K562 (cell line): ENCODE data around the gene ETV3. TPM values are rescaled to one million over a fixed set of nuclear protein-coding genes. Genes with fewer than 3 reads are reported as not detected.

Source experiments
- ATAC-seq: fragments of 200-7000 bp; cut with Tn5 transposase; 3 replicates; pipeline ENCODE4 v1.9.1; 2020; ENCODE audit warnings: moderate library complexity
- BruUV-seq: library from RNA; stranded (reverse); fragments of 400-500 nt; replicated peaks from 2 replicates; lab custom pipeline; 2021; lab: Mats Ljungman, UMichigan
- CTCF ChIA-PET: fragments of 300-600 bp; formaldehyde crosslinking; extraction: SDS; loops from one replicate; lab custom pipeline; 2021; ENCODE audit warnings: low intra/inter-chr PET ratio; lab: Yijun Ruan, JAX
- POLR2A ChIA-PET: fragments of 300-600, 350-650 bp; sonication (Branson Sonifier 250); formaldehyde crosslinking; extraction: SDS; loops from one replicate; lab custom pipeline; 2021; ENCODE audit warnings: antibody characterized with exemption, inconsistent platforms; lab: Yijun Ruan, JAX
- DNase-seq, 4 experiments: peaks; one replicate each; pipeline versions ENCODE4 v3.0.0 to v3.0.0-alpha.2; 2011 to 2018; ENCODE audit warnings: low spot score in 3 of 4, mixed read lengths in 3 of 4; ENCODE audit errors: extremely low read depth in 1 of 4
- FAIRE-seq: peaks from 2 replicates; lab custom pipeline; 2011; peaks lifted over from hg19 to GRCh38; lab: Jason Lieb, UNC
- H2AFZ ChIP-seq: 2 replicates; pipeline ENCODE4 v1.6.0; 2011; ENCODE audit warnings: low read depth, low read length, control low read depth, inconsistent platforms
- H3K27ac ChIP-seq: fragments of 200-600 bp; 3 replicates; pipeline ENCODE4 v1.8.0; 2011; ENCODE audit warnings: low read depth, mild to moderate bottlenecking, control low read depth, inconsistent platforms, low read length, moderate library complexity, mixed read lengths; ENCODE audit errors: extremely low read depth
- H3K27me3 ChIP-seq, 2 experiments: fragments of 300-600 bp in 1 of 2; 2 replicates in 1 of 2; 3 replicates in 1 of 2; pipeline versions ENCODE4 v1.6.0 to v1.8.0; 2011; ENCODE audit warnings: inconsistent platforms in 2 of 2, low read length in 2 of 2, mild to moderate bottlenecking in 1 of 2, mixed read lengths in 1 of 2, moderate library complexity in 1 of 2; ENCODE audit not compliant: control insufficient read depth in 2 of 2, insufficient read depth in 2 of 2
- H3K36me3 ChIP-seq: fragments of 300-600 bp; 3 replicates; pipeline ENCODE4 v1.8.0; 2011; ENCODE audit warnings: mild to moderate bottlenecking, low read length, inconsistent platforms; ENCODE audit not compliant: control insufficient read depth, insufficient read depth
- H3K4me1 ChIP-seq, 2 experiments: fragments of 200-600 bp in 1 of 2; replicated peaks in 1 of 2; 2 replicates in 1 of 2; 3 replicates in 1 of 2; pipeline versions ENCODE4 v1.5.1 to v1.8.0; 2011; ENCODE audit warnings: inconsistent platforms in 2 of 2, low read length in 2 of 2, mild to moderate bottlenecking in 1 of 2, mixed read lengths in 1 of 2, moderate library complexity in 1 of 2; ENCODE audit not compliant: control insufficient read depth in 2 of 2, insufficient read depth in 2 of 2
- H3K4me2 ChIP-seq: 2 replicates; pipeline ENCODE4 v1.6.1; 2011; ENCODE audit warnings: low read length, control low read depth, inconsistent platforms, mixed read lengths; ENCODE audit not compliant: insufficient read depth
- H3K4me3 ChIP-seq: fragments of 200-600 bp; sonication (generic), shearing (Covaris generic); 2 replicates; pipeline ENCODE4 v1.5.1; 2016; ENCODE audit warnings: control low read depth, inconsistent platforms
- H3K79me2 ChIP-seq: fragments of 200-600 bp; 3 replicates; pipeline ENCODE4 v1.8.0; 2011; ENCODE audit warnings: low read length, inconsistent platforms; ENCODE audit not compliant: control insufficient read depth, insufficient read depth
- H3K9ac ChIP-seq, 2 experiments: 2 replicates each; pipeline versions ENCODE4 v1.6.0 to v1.6.1; 2011; ENCODE audit warnings: low read depth in 2 of 2, low read length in 2 of 2, control low read depth in 1 of 2, inconsistent platforms in 1 of 2, mild to moderate bottlenecking in 1 of 2, mixed read lengths in 1 of 2; ENCODE audit not compliant: insufficient read depth in 1 of 2
- H3K9me1 ChIP-seq: one replicate; pipeline ENCODE4 v1.6.0; 2011; ENCODE audit warnings: inconsistent platforms, mild to moderate bottlenecking, low read length, moderate library complexity; ENCODE audit not compliant: control insufficient read depth, insufficient read depth
- H3K9me3 ChIP-seq: replicated peaks from 2 replicates; pipeline ENCODE4 v1.5.1; 2011; ENCODE audit warnings: low read depth, low read length, inconsistent platforms; ENCODE audit not compliant: control insufficient read depth, insufficient read depth
- H4K20me1 ChIP-seq: replicated peaks from 2 replicates; pipeline ENCODE4 v1.6.1; 2011; ENCODE audit warnings: low read length, inconsistent platforms, mixed read lengths; ENCODE audit not compliant: control insufficient read depth, insufficient read depth
- BRF1 ChIP-seq: IDR thresholded peaks from 3 replicates; pipeline ENCODE4 v1.6.1; 2011; ENCODE audit warnings: borderline replicate concordance, mild to moderate bottlenecking; ENCODE audit not compliant: insufficient read length; ENCODE audit errors: extremely low read depth
- CREM ChIP-seq: IDR thresholded peaks from 2 replicates; pipeline ENCODE4 v1.6.1; 2014; ENCODE audit warnings: antibody characterized with exemption, low read depth
- E2F3 ChIP-seq: fragments of 250-450 bp; sonication (Bioruptor Pico); IDR thresholded peaks from 2 replicates; pipeline ENCODE4 v1.4.0; 2020; ENCODE audit warnings: mild to moderate bottlenecking
- GTF2F1 ChIP-seq: IDR thresholded peaks from 2 replicates; pipeline ENCODE4 v1.6.1; 2011; ENCODE audit warnings: low read depth, low read length, improper control_type of control experiment
- HEY1 ChIP-seq: fragments of 250-450 bp; sonication (Bioruptor Pico); IDR thresholded peaks from 2 replicates; pipeline ENCODE4 v1.5.0; 2020; ENCODE audit warnings: mild to moderate bottlenecking, moderate library complexity, borderline replicate concordance
- JUNB ChIP-seq: fragments of 450-650 bp; formaldehyde crosslinking; conservative IDR thresholded peaks from 2 replicates; pipeline ENCODE4 v1.4.0; 2020; ENCODE audit warnings: mild to moderate bottlenecking
- L3MBTL2 ChIP-seq: fragments of 450-650 bp; IDR thresholded peaks from 2 replicates; pipeline ENCODE4 v1.6.1; 2016; ENCODE audit warnings: mild to moderate bottlenecking, moderate library complexity
- MAFF ChIP-seq: IDR thresholded peaks from 2 replicates; pipeline ENCODE4 v1.6.1; 2012; ENCODE audit warnings: low read length, improper control_type of control experiment
- PCBP1 ChIP-seq: fragments of 200-400 bp; formaldehyde crosslinking; IDR thresholded peaks from 2 replicates; pipeline ENCODE4 v1.6.1; 2018; ENCODE audit warnings: mild to moderate bottlenecking, low read depth, low read length; ENCODE audit not compliant: poor library complexity, severe bottlenecking
- RB1 ChIP-seq: fragments of 450-650 bp; IDR thresholded peaks from 2 replicates; pipeline ENCODE4 v1.6.1; 2017; ENCODE audit warnings: low read depth, mild to moderate bottlenecking
- SREBF1 ChIP-seq: fragments of 150-350 bp; IDR thresholded peaks from 2 replicates; pipeline ENCODE4 v1.6.1; 2014; ENCODE audit warnings: antibody characterized with exemption, low read depth, low read length, borderline replicate concordance
- STAT5A ChIP-seq: IDR thresholded peaks from 2 replicates; pipeline ENCODE4 v1.6.1; 2012; ENCODE audit warnings: low read length, inconsistent platforms, borderline replicate concordance
- ZNF121 ChIP-seq: sonication (generic); formaldehyde crosslinking; conservative IDR thresholded peaks from 2 replicates; pipeline ENCODE4 v1.8.0; 2022; ENCODE audit warnings: missing genetic modification reagents
- WGBS: fragments of 100-300 bp; shearing (Covaris generic); methylation state at CpG from one replicate; pipeline ENCODE4 v1.1.6; 2016; ENCODE audit warnings: low coverage, mixed read lengths; ENCODE audit not compliant: insufficient coverage; ENCODE audit errors: missing lambda C conversion rate; 5-methylcytosine and 5-hydroxymethylcytosine counted together
- in situ Hi-C: fragments of 300-500 bp; cut with MboI; formaldehyde crosslinking; loops from 4 replicates; pipeline ENCODE4 v1.15.0; 2018; ENCODE audit warnings: inconsistent platforms, mixed read lengths
- intact Hi-C: fragments of 100-400 bp; cut with micrococcal nuclease; formaldehyde crosslinking; loops from 2 replicates; pipeline ENCODE4 v1.14.2; 2022
- polyA plus RNA-seq, 8 experiments: library from polyadenylated mRNA; depleted of rRNA in 4 of 8; stranded (reverse) in 5 of 8; unstranded in 3 of 8; fragments of >200 nt; fragmentation: Nextera tagmentation in 2 of 8; fragmentation: Illumina TruSeq in 1 of 8; extraction: Ambion mirVana in 2 of 8; extraction: Trizol in 1 of 8; gene quantifications; 2 replicates each; pipeline versions ENCODE4 v1.2.1 to v1.2.3, GENCODE V29; 2011 to 2014; ENCODE audit warnings: inconsistent platforms in 1 of 8, missing spikeins in 1 of 8
- total RNA-seq, 7 experiments: library from RNA; depleted of rRNA in 6 of 7; stranded (reverse); fragments of >200 nt in 6 of 7; fragmentation: Illumina TruSeq in 2 of 7; extraction: Trizol in 2 of 7; gene quantifications; 2 replicates each; pipeline versions ENCODE4 v1.2.1 to v1.2.3, GENCODE V29; 2011 to 2021; ENCODE audit warnings: low replicate concordance in 1 of 7

ETV3 gene
- total and polyA plus RNA-seq, 9 of the 15 experiments (the other 6 are each of a cell fraction or from before 2014, with no cell fraction given) = 3.1 to 16.0 (median 9.0) TPM

- Histone ChIP-seq H2AFZ (no peak overlapping the region), H3K79me2 (peaks cover 8% of the 10 kb centered on the region), H3K9me3 (no peaks in the 10 kb centered on the region), H3K9me1 (no peaks in the 10 kb centered on the region), H4K20me1 (no peaks in the 10 kb centered on the region; the same call in 1 of the 2 replicates), H3K36me3 (peaks cover 77% of the 10 kb centered on the region), H3K4me3 (no peak overlapping the region), H3K9ac (no peak overlapping the region), H3K27me3 (no peaks in the 10 kb centered on the region), H3K4me1 (peaks cover 3 to 26% of the 10 kb centered on the region in 2 experiments), H3K27ac (no peak overlapping the region), H3K4me2 (no peak overlapping the region)
- in situ Hi-C loops = no loop called here
- ATAC-seq (no peak), DNase-seq (no peak), FAIRE-seq (no peak)
- POLR2A ChIA-PET = interaction anchor here (0.6 kb wide), 1 partner anchor 101 kb away, joined by 3 read pairs; no protein-coding TSS in a partner anchor
- WGBS = 49% methylated on average over 4 of the region's 4 CpGs
- intact Hi-C loops = no loop called here
- BruUV-seq = no TSS peak
- CTCF ChIA-PET = no interaction called here
- TF ChIP-seq PCBP1 = no peak
- TF ChIP-seq CREM = no peak
- TF ChIP-seq RB1 = no peak
- TF ChIP-seq E2F3 (CRISPR knock-in tag) = no peak
- no peak for TF ChIP-seq SREBF1
- TF ChIP-seq HEY1 (CRISPR knock-in tag) = no peak
- TF ChIP-seq ZNF121 = no peak
- no peak for TF ChIP-seq JUNB (CRISPR knock-in tag)
- no peak for TF ChIP-seq STAT5A
- TF ChIP-seq BRF1 = no peak
- no peak for TF ChIP-seq L3MBTL2
- no peak for TF ChIP-seq MAFF
- TF ChIP-seq GTF2F1 = no peak
These were observed 6.9 kb downstream of the ETV3 start for GRCh38 chr1:157131281-157131680.
